Hepatic stellate cell (primary cell): Measurements from ENCODE around the gene RPS15.

Experiments
- DNase-seq: peaks from one replicate; pipeline ENCODE4 v3.0.0; 2011; ENCODE audit warnings: low spot score

Gene RPS15

DNA sequence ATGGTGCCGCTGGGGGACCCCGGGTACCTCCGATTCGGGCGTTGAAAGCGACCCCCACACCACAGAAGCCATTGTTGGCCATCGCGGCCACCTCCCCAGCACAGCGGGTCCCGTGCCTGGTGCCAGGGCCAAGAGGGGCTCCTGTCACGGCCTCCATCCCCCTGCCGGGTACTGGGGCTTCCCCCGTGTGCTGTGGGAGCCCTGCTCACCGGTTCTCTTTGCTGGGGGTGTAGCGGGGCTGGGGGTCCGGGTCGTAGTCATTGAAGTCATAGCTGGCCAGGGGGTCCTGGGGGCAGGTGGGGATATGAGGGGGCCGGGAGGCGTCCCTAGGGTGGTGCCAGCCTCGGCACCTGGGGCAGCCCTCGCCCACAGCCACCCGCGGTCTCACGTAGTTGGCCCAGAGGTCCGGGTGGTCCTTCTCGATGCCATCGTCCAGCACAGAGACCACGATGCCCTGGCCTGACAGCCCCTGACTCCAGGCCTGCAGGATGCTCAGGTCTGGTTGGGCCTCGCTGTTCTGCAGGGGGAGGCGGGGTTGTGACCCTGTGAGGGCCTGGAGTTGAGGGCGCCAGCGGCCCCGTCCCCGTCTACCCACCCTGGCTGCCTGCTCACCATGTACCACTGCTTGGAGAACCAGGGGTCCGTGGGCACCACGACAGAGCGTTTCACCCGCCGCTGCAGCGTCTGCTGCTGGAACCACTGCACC lies 49.5 kb downstream of the RPS15 start:
- DNase-seq = no peak

DNA sequence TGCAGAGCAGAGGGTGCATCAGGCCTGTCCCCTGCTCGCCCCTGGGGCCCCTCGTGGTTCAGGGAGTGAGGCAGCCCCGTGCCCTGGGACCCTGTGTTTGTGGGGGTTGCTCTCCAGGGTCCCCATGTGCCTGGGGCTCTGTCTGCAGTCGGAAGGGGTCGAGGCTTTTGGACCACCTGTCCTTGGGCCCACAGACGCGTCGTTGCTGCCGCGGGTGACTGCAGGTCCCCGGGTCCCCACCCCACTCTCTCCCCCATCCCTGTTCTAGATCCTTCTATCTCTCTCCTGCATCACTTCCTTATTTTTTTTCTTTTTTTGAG lies 50.0 kb downstream of the RPS15 start:
- no peak for DNase-seq

DNA sequence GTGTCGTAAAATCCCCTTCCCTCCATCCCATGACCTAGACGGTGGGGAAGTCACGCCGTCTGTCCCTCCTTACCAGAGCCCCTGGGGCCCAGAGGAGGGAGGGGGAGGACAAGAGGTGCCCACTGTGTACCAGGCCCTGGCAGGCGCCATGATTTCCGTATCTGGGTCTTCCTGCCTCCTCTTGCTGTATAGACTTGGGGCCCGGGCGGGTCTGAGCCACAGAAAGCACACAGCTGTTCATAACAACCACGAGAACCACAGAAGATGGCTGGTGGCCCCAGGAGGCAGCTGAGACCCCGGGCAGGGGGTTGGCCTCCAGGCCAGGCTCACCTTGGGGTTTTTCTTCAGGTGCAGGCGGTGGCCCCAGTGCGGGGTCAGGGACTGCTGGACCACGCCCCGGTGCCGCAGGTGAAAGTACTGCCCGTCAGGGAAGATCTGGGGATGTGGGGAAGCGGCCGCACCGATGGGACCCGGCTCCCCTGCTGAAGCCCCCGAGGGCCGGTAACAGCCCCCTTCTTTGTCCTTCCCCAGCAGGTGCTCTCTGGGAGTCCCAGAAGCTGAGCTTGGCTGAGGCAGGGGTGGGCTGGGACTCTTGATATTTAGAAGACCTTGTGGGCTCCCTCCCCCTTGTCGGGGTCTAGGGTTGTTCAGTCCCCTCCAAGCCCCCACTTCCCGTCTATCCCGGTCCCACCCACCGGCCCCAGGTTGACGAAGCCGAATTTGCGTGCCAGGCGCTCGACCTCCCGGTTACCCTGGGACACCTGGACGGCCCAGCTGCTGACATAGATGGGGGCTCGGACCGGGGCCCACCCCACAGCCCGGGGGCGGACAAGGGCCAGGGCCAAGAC lies 51.5 kb downstream of the RPS15 start:
- no peak for DNase-seq
